K562 (cell line): ENCODE results near the gene SH2D3A. TPM values are rescaled to one million over a fixed set of nuclear protein-coding genes. Genes with fewer than 3 reads are reported as not detected.

Source experiments
- C11orf30 ChIP-seq: fragments of 450-650 bp; IDR thresholded peaks from 2 replicates; pipeline ENCODE4 v1.6.1; 2016; ENCODE audit warnings: low read depth, mild to moderate bottlenecking
- DIDO1 ChIP-seq: fragments of 450-650 bp; IDR thresholded peaks from 2 replicates; pipeline ENCODE4 v1.6.1; 2016; ENCODE audit warnings: low read depth, missing biosample characterization, missing genetic modification characterization
- DLX4 ChIP-seq: fragments of 250-450 bp; sonication (Bioruptor Pico); IDR thresholded peaks from 2 replicates; pipeline ENCODE4 v1.6.1; 2021; ENCODE audit warnings: mild to moderate bottlenecking
- ELK1 ChIP-seq: sonication (generic); formaldehyde crosslinking; IDR thresholded peaks from 2 replicates; pipeline ENCODE4 v1.8.1; 2022; ENCODE audit warnings: missing genetic modification reagents
- EWSR1 ChIP-seq: fragments of 450-650 bp; IDR thresholded peaks from 2 replicates; pipeline ENCODE4 v1.6.1; 2018; ENCODE audit warnings: borderline replicate concordance, mild to moderate bottlenecking, low read depth, moderate library complexity; ENCODE audit not compliant: partially characterized antibody
- FOXK1 ChIP-seq: sonication (generic); formaldehyde crosslinking; IDR thresholded peaks from 2 replicates; pipeline ENCODE4 v1.8.0; 2022; ENCODE audit warnings: missing genetic modification reagents, mild to moderate bottlenecking, borderline replicate concordance
- ILK ChIP-seq: fragments of 450-650 bp; IDR thresholded peaks from 2 replicates; pipeline ENCODE4 v1.6.1; 2016; ENCODE audit warnings: missing genetic modification characterization, low read depth, mild to moderate bottlenecking, missing compliant biosample characterization, moderate library complexity, borderline replicate concordance
- LARP7 ChIP-seq: fragments of 450-650 bp; IDR thresholded peaks from 2 replicates; pipeline ENCODE4 v1.6.1; 2016
- MAX ChIP-seq: sonication (generic); formaldehyde crosslinking; IDR thresholded peaks from 2 replicates; pipeline ENCODE4 v1.9.0; 2022; ENCODE audit warnings: mild to moderate bottlenecking, missing genetic modification reagents
- PBX2 ChIP-seq, 2 experiments: IDR thresholded peaks in 1 of 2; conservative IDR thresholded peaks in 1 of 2; 2 replicates each; pipeline ENCODE4 v1.6.1; 2016; ENCODE audit warnings: low read depth in 2 of 2, mild to moderate bottlenecking in 1 of 2, missing compliant biosample characterization in 1 of 2, missing genetic modification characterization in 1 of 2, moderate library complexity in 1 of 2
- RBM39 ChIP-seq: fragments of 200-400 bp; formaldehyde crosslinking; optimal IDR thresholded peaks from 2 replicates; pipeline ENCODE3; 2018; ENCODE audit warnings: low read depth, low read length
- RHOXF2B ChIP-seq: fragments of 250-450 bp; sonication (Bioruptor Pico); conservative IDR thresholded peaks from 2 replicates; pipeline ENCODE4 v1.5.1; 2021
- SPI1 ChIP-seq: IDR thresholded peaks from 2 replicates; pipeline ENCODE4 v1.6.1; 2011; ENCODE audit warnings: low read depth, low read length, control low read depth, borderline replicate concordance
- ZBTB33 ChIP-seq: sonication (generic); formaldehyde crosslinking; IDR thresholded peaks from 2 replicates; pipeline ENCODE4 v1.8.1; 2023; ENCODE audit warnings: mild to moderate bottlenecking, missing genetic modification reagents
- ZBTB43 ChIP-seq: sonication (generic); formaldehyde crosslinking; IDR thresholded peaks from 2 replicates; pipeline ENCODE4 v1.8.0; 2023; ENCODE audit warnings: mild to moderate bottlenecking, missing genetic modification reagents
- ZNF263 ChIP-seq: sonication (generic); formaldehyde crosslinking; IDR thresholded peaks from 2 replicates; pipeline ENCODE4 v1.8.0; 2022; ENCODE audit warnings: mild to moderate bottlenecking, missing genetic modification reagents, borderline replicate concordance
- ZNF655 ChIP-seq: fragments of 250-450 bp; sonication (Bioruptor Pico); IDR thresholded peaks from 2 replicates; pipeline ENCODE4 v1.5.0; 2021
- polyA plus RNA-seq, 8 experiments: library from polyadenylated mRNA; depleted of rRNA in 4 of 8; stranded (reverse) in 5 of 8; unstranded in 3 of 8; fragments of >200 nt; fragmentation: Nextera tagmentation in 2 of 8; fragmentation: Illumina TruSeq in 1 of 8; extraction: Ambion mirVana in 2 of 8; extraction: Trizol in 1 of 8; gene quantifications; 2 replicates each; pipeline versions ENCODE4 v1.2.1 to v1.2.3, GENCODE V29; 2011 to 2014; ENCODE audit warnings: inconsistent platforms in 1 of 8, missing spikeins in 1 of 8
- total RNA-seq, 7 experiments: library from RNA; depleted of rRNA in 6 of 7; stranded (reverse); fragments of >200 nt in 6 of 7; fragmentation: Illumina TruSeq in 2 of 7; extraction: Trizol in 2 of 7; gene quantifications; 2 replicates each; pipeline versions ENCODE4 v1.2.1 to v1.2.3, GENCODE V29; 2011 to 2021; ENCODE audit warnings: low replicate concordance in 1 of 7

The SH2D3A gene
- total and polyA plus RNA-seq, 9 of the 15 experiments (the other 6 are each of a cell fraction or from before 2014, with no cell fraction given), result 0.75 to 26.3 (median 8.9) TPM

- no peak for TF ChIP-seq PBX2 (CRISPR knock-in tag; IDR thresholded peaks at IDR 0.05; ENCODE audit: low read depth)
- no peak for TF ChIP-seq PBX2 (tag; conservative IDR thresholded peaks at IDR 0.05; ENCODE audit: low read depth)
- no peak for TF ChIP-seq LARP7
- TF ChIP-seq ILK, result no peak
- TF ChIP-seq FOXK1 (CRISPR knock-in tag), result no peak
- TF ChIP-seq EWSR1, result no peak
- TF ChIP-seq ZNF263 (CRISPR knock-in tag), result peak; percentile 97
- TF ChIP-seq DLX4 (CRISPR knock-in tag), result no peak
- TF ChIP-seq RBM39, result no peak
- no peak for TF ChIP-seq ZBTB33 (CRISPR knock-in tag)
- no peak for TF ChIP-seq C11orf30
- TF ChIP-seq ZNF655 (CRISPR knock-in tag), result no peak
- TF ChIP-seq SPI1, result no peak
- TF ChIP-seq DIDO1 (tag), result no peak
- no peak for TF ChIP-seq ELK1 (CRISPR knock-in tag)
- no peak for TF ChIP-seq ZBTB43 (CRISPR knock-in tag)
- no peak for TF ChIP-seq RHOXF2B (CRISPR knock-in tag)
- TF ChIP-seq MAX (CRISPR knock-in tag), result peak; percentile 74; the same call in 1 of the 2 replicates
These were observed at the start of gene SH2D3A (continued) for GRCh38 chr19:6767357-6768235.
